Stomach (tissue), 4 donors: ENCODE results near the gene STYX.

Source experiments
- POLR2A ChIP-seq, 4 donors: fragments of 450-650 bp; IDR thresholded peaks; one replicate each; pipeline ENCODE4 v1.6.1; 2016; ENCODE audit warnings: antibody characterized with exemption in 4 of 4, control low read depth in 2 of 4, mild to moderate bottlenecking in 1 of 4, moderate library complexity in 1 of 4
- TF ChIP-seq, protein P1 (sequence below), 7 experiments: fragments of 450-650 bp in 4 of 7; fragments of 200-600 bp in 3 of 7; sonication (generic) in 3 of 7; IDR thresholded peaks; one replicate each; pipeline ENCODE4 v1.5.1; 2016 to 2019; ENCODE audit warnings: antibody characterized with exemption in 7 of 7, control low read depth in 2 of 7, mild to moderate bottlenecking in 1 of 7

DNA sequence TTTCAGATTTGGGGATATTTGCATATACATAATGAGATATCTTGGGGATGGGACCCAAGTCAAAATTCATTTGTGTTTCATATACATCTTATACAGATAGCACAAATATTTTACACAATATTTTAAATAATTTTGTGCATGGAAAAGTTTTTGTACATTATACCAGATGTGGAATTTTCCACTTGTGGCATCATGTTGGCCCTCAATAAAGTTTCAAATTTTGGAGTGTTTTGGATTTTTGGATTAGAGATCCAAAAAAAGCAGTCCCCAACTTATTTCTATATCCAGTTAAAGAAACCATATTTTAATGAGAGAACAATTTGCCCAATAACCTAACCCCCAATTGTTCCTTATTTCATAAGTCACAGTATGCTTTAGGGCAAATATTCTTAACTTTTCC lies 56.9 kb downstream of the STYX start:
- TF ChIP-seq, protein P1, sequence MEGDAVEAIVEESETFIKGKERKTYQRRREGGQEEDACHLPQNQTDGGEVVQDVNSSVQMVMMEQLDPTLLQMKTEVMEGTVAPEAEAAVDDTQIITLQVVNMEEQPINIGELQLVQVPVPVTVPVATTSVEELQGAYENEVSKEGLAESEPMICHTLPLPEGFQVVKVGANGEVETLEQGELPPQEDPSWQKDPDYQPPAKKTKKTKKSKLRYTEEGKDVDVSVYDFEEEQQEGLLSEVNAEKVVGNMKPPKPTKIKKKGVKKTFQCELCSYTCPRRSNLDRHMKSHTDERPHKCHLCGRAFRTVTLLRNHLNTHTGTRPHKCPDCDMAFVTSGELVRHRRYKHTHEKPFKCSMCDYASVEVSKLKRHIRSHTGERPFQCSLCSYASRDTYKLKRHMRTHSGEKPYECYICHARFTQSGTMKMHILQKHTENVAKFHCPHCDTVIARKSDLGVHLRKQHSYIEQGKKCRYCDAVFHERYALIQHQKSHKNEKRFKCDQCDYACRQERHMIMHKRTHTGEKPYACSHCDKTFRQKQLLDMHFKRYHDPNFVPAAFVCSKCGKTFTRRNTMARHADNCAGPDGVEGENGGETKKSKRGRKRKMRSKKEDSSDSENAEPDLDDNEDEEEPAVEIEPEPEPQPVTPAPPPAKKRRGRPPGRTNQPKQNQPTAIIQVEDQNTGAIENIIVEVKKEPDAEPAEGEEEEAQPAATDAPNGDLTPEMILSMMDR (IDR thresholded peaks at IDR 0.05) = no peak
- TF ChIP-seq POLR2A (IDR thresholded peaks at IDR 0.05) = no peak
